Gastrocnemius medialis (tissue), 4 donors: ENCODE data around the gene LRRC18.

Experiments
- CTCF ChIP-seq, 5 experiments: fragments of 450-650 bp in 3 of 5; fragments of 200-600 bp in 2 of 5; sonication (generic) in 2 of 5; IDR thresholded peaks in 4 of 5; conservative IDR thresholded peaks in 1 of 5; 1 replicate in 4 of 5; 2 replicates in 1 of 5; pipeline ENCODE4 v1.5.1; 2016 to 2019; ENCODE audit warnings: antibody characterized with exemption in 5 of 5, mild to moderate bottlenecking in 3 of 5, moderate library complexity in 3 of 5
- POLR2A ChIP-seq, 2 donors: fragments of 450-650 bp; IDR thresholded peaks; one replicate each; pipeline ENCODE4 v1.6.1; 2017; ENCODE audit warnings: antibody characterized with exemption in 2 of 2, mild to moderate bottlenecking in 2 of 2, moderate library complexity in 2 of 2

GRCh38 chr10:48935577-48935976, 4.1 kb downstream of the LRRC18 start:
- TF ChIP-seq CTCF (IDR thresholded peaks at IDR 0.05 in 4 of 5, conservative IDR thresholded peaks at IDR 0.05 in 1 of 5) (no peak), POLR2A (IDR thresholded peaks at IDR 0.05) (no peak)
